Bronchial epithelial cell (primary cell): ENCODE measurements around the gene RYR2. TPM values are rescaled to one million over a fixed set of nuclear protein-coding genes. Genes with fewer than 3 reads are reported as not detected.

ENCODE experiments used
- DNase-seq: peaks from one replicate; pipeline ENCODE4 v3.0.0-alpha.2; 2010; ENCODE audit warnings: low read depth
- FAIRE-seq: peaks from 2 replicates; lab custom pipeline; 2011; peaks lifted over from hg19 to GRCh38; lab: Jason Lieb, UNC
- H3K27me3 ChIP-seq: 2 replicates; pipeline ENCODE4 v1.5.1; 2011; ENCODE audit warnings: low read length; ENCODE audit not compliant: control insufficient read depth, insufficient read depth
- H3K36me3 ChIP-seq: 2 replicates; pipeline ENCODE4 v1.5.1; 2011; ENCODE audit warnings: low read length; ENCODE audit not compliant: control insufficient read depth, insufficient read depth
- H3K4me3 ChIP-seq: 2 replicates; pipeline ENCODE4 v1.5.1; 2011; ENCODE audit warnings: mild to moderate bottlenecking, low read depth, low read length, control low read depth
- total RNA-seq: library from RNA; depleted of rRNA; stranded (reverse); fragments of >200 nt; gene quantifications from 2 replicates; pipeline ENCODE4 v1.2.1, GENCODE V29; 2014
- TF ChIP-seq, protein P1 (sequence below): IDR thresholded peaks from 2 replicates; pipeline ENCODE4 v1.5.1; 2011; ENCODE audit warnings: mild to moderate bottlenecking, moderate library complexity, low read length, control low read depth, inconsistent platforms; ENCODE audit not compliant: insufficient read depth, severe bottlenecking

RYR2 gene
- total RNA-seq, 1 donor from 2014 or later, result not detected

DNA sequence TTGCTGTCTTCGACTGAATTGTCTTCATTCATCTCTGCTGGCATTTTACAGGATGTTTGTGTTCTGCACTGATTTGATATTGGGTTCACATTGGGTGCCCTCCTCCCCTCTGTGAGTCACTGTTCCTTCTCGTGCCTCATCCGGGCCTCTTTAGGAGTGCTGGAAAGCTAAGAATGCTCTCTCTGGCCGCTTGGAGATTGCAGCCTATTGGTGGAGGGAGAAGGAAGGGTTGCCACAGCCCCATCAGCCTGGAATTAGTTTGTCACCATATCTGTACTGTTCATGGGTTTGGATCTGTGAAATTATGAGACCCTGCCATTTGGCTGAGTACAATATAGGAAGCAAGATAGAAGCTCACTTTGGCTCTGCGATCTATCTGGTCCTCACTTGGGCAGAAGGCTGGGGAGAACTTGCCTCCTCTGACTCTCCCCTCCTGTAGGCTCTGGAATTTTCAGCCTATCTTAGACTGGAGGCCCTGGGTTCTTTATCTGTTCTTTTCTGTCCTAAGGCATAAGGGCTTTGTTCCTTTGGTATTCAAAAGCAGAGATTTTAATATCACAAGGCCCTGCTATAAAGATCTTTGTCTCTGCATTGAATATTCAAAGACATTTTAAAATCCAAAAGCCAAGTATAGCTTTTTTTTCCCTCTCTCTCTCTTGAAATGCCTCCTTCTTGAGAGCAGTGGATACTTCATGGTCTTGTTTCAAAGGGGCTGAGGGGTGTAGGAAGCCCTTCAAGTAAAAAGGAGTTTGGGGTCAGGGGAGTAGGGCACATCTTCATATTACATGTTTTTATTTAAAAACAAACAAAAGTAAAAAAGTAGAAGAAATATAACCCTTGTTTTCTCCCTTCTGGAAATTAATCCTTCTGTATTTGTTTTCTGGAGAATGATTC, 500.8 kb downstream of the RYR2 start:
- no peak for DNase-seq
- no peak for FAIRE-seq
- Histone ChIP-seq H3K36me3 (no peaks in the 10 kb centered on the region), H3K27me3 (no peaks in the 10 kb centered on the region), H3K4me3 (no peak overlapping the region)
- TF ChIP-seq, protein P1, sequence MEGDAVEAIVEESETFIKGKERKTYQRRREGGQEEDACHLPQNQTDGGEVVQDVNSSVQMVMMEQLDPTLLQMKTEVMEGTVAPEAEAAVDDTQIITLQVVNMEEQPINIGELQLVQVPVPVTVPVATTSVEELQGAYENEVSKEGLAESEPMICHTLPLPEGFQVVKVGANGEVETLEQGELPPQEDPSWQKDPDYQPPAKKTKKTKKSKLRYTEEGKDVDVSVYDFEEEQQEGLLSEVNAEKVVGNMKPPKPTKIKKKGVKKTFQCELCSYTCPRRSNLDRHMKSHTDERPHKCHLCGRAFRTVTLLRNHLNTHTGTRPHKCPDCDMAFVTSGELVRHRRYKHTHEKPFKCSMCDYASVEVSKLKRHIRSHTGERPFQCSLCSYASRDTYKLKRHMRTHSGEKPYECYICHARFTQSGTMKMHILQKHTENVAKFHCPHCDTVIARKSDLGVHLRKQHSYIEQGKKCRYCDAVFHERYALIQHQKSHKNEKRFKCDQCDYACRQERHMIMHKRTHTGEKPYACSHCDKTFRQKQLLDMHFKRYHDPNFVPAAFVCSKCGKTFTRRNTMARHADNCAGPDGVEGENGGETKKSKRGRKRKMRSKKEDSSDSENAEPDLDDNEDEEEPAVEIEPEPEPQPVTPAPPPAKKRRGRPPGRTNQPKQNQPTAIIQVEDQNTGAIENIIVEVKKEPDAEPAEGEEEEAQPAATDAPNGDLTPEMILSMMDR, result no peak

DNA sequence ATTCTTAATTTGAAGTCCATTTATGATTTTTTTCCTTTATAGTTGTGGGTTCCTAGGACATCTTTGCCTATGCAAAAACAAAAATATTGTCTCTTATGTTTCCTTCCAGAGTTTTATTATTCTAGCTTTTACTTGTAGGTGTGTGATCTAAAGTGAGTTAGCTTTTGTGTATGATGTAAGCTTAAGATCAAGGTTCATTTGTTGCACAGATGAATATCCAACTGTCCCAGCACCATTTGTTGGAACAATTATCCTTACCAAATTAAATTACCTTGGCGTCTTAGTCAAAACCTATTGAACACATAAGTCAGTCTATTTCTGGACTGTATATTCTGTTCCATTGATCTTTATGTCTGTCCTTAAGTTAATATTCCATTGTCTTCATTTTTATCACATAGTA, 511.1 kb downstream of the RYR2 start:
- H3K27me3 ChIP-seq, result no peaks in the 10 kb centered on the region
- FAIRE-seq (no peak), DNase-seq (no peak)
- H3K4me3 ChIP-seq, result no peak overlapping the region
- no peaks in the 10 kb centered on the region for H3K36me3 ChIP-seq
- TF ChIP-seq, protein P1, result no peak

DNA sequence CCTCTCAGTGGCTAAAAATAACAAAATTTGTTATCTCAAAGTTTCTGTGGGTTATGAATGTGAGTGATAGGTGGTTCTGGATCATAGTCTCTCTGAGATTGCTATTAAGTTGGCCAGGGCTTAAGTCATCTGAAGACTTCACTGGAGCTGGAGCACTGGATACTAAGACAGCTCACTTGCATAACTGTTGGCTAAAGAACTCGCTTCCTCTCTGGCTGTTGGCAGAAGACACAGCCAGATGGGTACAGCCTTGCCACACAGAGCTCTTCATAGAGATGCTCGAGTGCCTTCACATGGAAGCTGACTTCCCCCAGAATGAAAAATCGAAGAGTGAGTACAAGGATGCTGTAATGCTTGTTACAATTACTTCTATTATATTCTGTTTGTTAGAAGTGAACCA, 514.9 kb downstream of the RYR2 start:
- H3K27me3 ChIP-seq, result no peaks in the 10 kb centered on the region
- DNase-seq, result no peak
- H3K36me3 ChIP-seq, result no peaks in the 10 kb centered on the region
- H3K4me3 ChIP-seq, result no peak overlapping the region
- FAIRE-seq, result no peak
- TF ChIP-seq, protein P1, result no peak

DNA sequence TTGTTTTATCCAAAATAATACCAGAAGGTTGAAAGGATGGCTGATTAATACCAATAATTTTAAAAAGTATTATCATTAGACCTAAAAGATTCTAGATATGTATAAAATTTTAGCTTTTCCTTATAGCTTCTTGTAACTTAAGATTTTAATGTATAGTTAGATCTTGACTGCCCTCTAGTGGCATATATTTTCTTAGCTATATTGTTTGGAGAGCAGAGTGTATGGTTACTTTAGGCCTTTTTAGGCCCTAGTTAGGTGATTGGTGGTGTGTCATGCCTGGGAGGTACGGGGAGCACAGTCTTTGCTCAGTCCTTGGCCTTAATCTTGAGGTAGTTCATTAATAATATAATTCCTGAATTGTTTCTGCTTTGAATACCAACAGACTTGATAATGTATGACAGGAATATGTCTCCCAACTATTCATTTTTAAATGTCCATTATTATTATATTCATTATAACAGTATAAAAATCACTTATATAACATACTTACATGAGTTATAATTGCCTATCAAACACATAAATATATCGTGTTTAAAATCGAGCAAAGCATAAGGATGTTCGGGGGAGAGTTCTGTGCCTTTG, 520.3 kb downstream of the RYR2 start:
- TF ChIP-seq, protein P1, result peak; percentile 34
- Histone ChIP-seq H3K4me3 (no peak overlapping the region), H3K27me3 (no peaks in the 10 kb centered on the region), H3K36me3 (no peaks in the 10 kb centered on the region)
- DNase-seq (peak; percentile 85), FAIRE-seq (no peak)

DNA sequence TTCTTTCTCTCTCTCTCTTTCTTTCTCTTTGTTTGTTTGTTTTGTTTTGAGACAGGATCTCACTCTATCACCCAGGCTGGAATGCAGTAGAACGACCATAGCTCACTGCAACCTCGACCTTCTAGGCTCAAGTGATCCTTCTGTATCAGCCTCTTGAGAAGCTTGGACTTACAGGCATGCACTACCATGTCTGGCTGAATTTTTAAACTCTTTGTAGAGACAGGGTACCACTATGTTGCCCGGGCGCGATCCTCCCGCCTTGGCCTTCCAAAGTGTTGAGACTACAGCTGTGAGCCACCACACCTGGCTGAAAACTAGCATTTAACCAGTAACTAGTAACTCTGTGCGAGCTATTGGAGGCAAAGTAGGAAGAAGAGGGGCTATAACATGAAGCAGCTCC, 523.3 kb downstream of the RYR2 start:
- FAIRE-seq, result no peak

More for the DNA sequence above, 523.3 kb downstream of the RYR2 start:
- Histone ChIP-seq H3K36me3 (no peaks in the 10 kb centered on the region), H3K27me3 (no peaks in the 10 kb centered on the region), H3K4me3 (no peak overlapping the region)
- DNase-seq, result no peak
- TF ChIP-seq, protein P1, result no peak
